ENCODE data around the gene NOTCH1.

NOTCH1 gene

GRCh38 chr9:136572003-136572827 is 26.4 kb upstream of the NOTCH1 start:
- no peak for TF ChIP-seq CTCF (IDR thresholded peaks at IDR 0.05; ENCODE audit: low read depth, low read length, missing control alignments)
- H3K4me3 ChIP-seq (replicated peaks; ENCODE audit: low read depth, low read length): no peak overlapping the region
- DNase-seq (ENCODE audit: extremely low read depth, low read depth): no peak

- no peak for TF ChIP-seq CTCF (IDR thresholded peaks at IDR 0.05; ENCODE audit: low read depth, low read length, missing control alignments)
- no peak for DNase-seq (ENCODE audit: extremely low read depth, low read depth)
- no peak overlapping the region for H3K4me3 ChIP-seq (replicated peaks; ENCODE audit: low read depth, low read length)
These were observed 25.7 kb upstream of the NOTCH1 start for GRCh38 chr9:136571531-136571930.

GRCh38 chr9:136570916-136571315 is 25.1 kb upstream of the NOTCH1 start:
- TF ChIP-seq CTCF (IDR thresholded peaks at IDR 0.05; ENCODE audit: low read depth, low read length, missing control alignments): no peak
- DNase-seq (ENCODE audit: extremely low read depth, low read depth): no peak
- H3K4me3 ChIP-seq (replicated peaks; ENCODE audit: low read depth, low read length): no peak overlapping the region

- no peak for TF ChIP-seq CTCF (IDR thresholded peaks at IDR 0.05; ENCODE audit: low read depth, low read length, missing control alignments)
- H3K4me3 ChIP-seq (replicated peaks; ENCODE audit: low read depth, low read length): no peak overlapping the region
- DNase-seq (ENCODE audit: extremely low read depth, low read depth): no peak
These were observed 24.5 kb upstream of the NOTCH1 start for GRCh38 chr9:136570191-136570845.

- H3K4me3 ChIP-seq (replicated peaks; ENCODE audit: low read depth, low read length): no peak overlapping the region
- no peak for TF ChIP-seq CTCF (IDR thresholded peaks at IDR 0.05; ENCODE audit: low read depth, low read length, missing control alignments)
- no peak for DNase-seq (ENCODE audit: extremely low read depth, low read depth)
These were observed 23.8 kb upstream of the NOTCH1 start for GRCh38 chr9:136569526-136570148.

- TF ChIP-seq CTCF (IDR thresholded peaks at IDR 0.05; ENCODE audit: low read depth, low read length, missing control alignments): no peak
- no peak overlapping the region for H3K4me3 ChIP-seq (replicated peaks; ENCODE audit: low read depth, low read length)
- no peak for DNase-seq (ENCODE audit: extremely low read depth, low read depth)
These were observed 22.6 kb upstream of the NOTCH1 start for GRCh38 chr9:136568288-136569081.

Data from HFF-Myc (cell line).